SK-N-SH (cell line): ENCODE measurements around the gene GPR137. TPM values are rescaled to one million over a fixed set of nuclear protein-coding genes. Genes with fewer than 3 reads are reported as not detected.

Source experiments
- CTCF ChIA-PET: fragments of 300-600, 350-600 bp; formaldehyde crosslinking; extraction: SDS; loops from one replicate; lab custom pipeline; 2021; lab: Yijun Ruan, JAX
- POLR2A ChIA-PET: fragments of 350-600 bp; sonication (Branson Sonifier 250); formaldehyde crosslinking; extraction: SDS; loops from one replicate; lab custom pipeline; 2020; ENCODE audit warnings: antibody characterized with exemption, inconsistent platforms; lab: Yijun Ruan, JAX
- DNase-seq: peaks from one replicate; pipeline ENCODE4 v3.0.0; 2012
- H2AFZ ChIP-seq: fragments of 200-600 bp; sonication (generic); 2 replicates; pipeline ENCODE4 v1.8.1; 2016; ENCODE audit warnings: antibody characterized with exemption, mild to moderate bottlenecking, low read depth
- H3F3A ChIP-seq: fragments of 200-600 bp; sonication (generic); replicated peaks from 2 replicates; pipeline ENCODE3; 2016; ENCODE audit warnings: antibody characterized with exemption, mild to moderate bottlenecking; ENCODE audit not compliant: insufficient read depth
- H3K27ac ChIP-seq, 2 experiments: fragments of 200-500 bp in 1 of 2; fragments of 200-600 bp in 1 of 2; sonication (Bioruptor generic) in 1 of 2; sonication (generic), shearing (Covaris generic) in 1 of 2; 2 replicates each; pipeline versions ENCODE4 v1.5.1 to v1.6.1; 2014 to 2016; ENCODE audit warnings: low read depth in 2 of 2, inconsistent platforms in 1 of 2, low read length in 1 of 2, mild to moderate bottlenecking in 1 of 2, mixed read lengths in 1 of 2
- H3K27me3 ChIP-seq: fragments of 200-600 bp; sonication (generic), shearing (Covaris generic); 2 replicates; pipeline ENCODE4 v1.6.1; 2016; ENCODE audit warnings: mixed run types; ENCODE audit not compliant: insufficient read depth
- H3K36me3 ChIP-seq, 2 experiments: fragments of 200-500 bp in 1 of 2; fragments of 200-600 bp in 1 of 2; sonication (Bioruptor generic) in 1 of 2; sonication (generic) in 1 of 2; replicated peaks in 1 of 2; 2 replicates each; pipeline versions ENCODE3 to v1.5.1; 2014 to 2016; ENCODE audit warnings: low read length in 1 of 2, mild to moderate bottlenecking in 1 of 2; ENCODE audit not compliant: insufficient read depth in 2 of 2, control insufficient read depth in 1 of 2
- H3K4me1 ChIP-seq, 2 experiments: fragments of 200-500 bp in 1 of 2; fragments of 200-600 bp in 1 of 2; sonication (Bioruptor generic) in 1 of 2; sonication (generic), shearing (Covaris generic) in 1 of 2; 2 replicates each; pipeline versions ENCODE4 v1.5.1 to v1.6.1; 2014 to 2016; ENCODE audit warnings: low read depth in 1 of 2, low read length in 1 of 2, mixed run types in 1 of 2; ENCODE audit not compliant: insufficient read depth in 2 of 2, control insufficient read depth in 1 of 2
- H3K4me2 ChIP-seq: fragments of 200-600 bp; sonication (generic), shearing (Covaris generic); 2 replicates; pipeline ENCODE4 v1.6.1; 2017; ENCODE audit warnings: mixed run types
- H3K4me3 ChIP-seq, 2 experiments: fragments of 200-500 bp in 1 of 2; fragments of 200-600 bp in 1 of 2; sonication (Bioruptor generic) in 1 of 2; sonication (generic), shearing (Covaris generic) in 1 of 2; 2 replicates each; pipeline versions ENCODE4 v1.5.1 to v1.8.1; 2014 to 2016; ENCODE audit warnings: low read depth in 2 of 2, inconsistent platforms in 1 of 2, low read length in 1 of 2, mild to moderate bottlenecking in 1 of 2, mixed read lengths in 1 of 2, moderate library complexity in 1 of 2
- H3K79me2 ChIP-seq: fragments of 200-600 bp; sonication (generic); 2 replicates; pipeline ENCODE4 v1.8.1; 2017; ENCODE audit warnings: mild to moderate bottlenecking; ENCODE audit not compliant: insufficient read depth
- H3K9ac ChIP-seq: fragments of 200-600 bp; sonication (generic); 2 replicates; pipeline ENCODE4 v1.6.1; 2017; ENCODE audit warnings: mixed run types
- H3K9me2 ChIP-seq: fragments of 200-600 bp; sonication (generic); 2 replicates; pipeline ENCODE4 v1.6.1; 2017; ENCODE audit warnings: mixed run types
- H3K9me3 ChIP-seq: fragments of 200-600 bp; sonication (generic); 2 replicates; pipeline ENCODE4 v1.6.1; 2017; ENCODE audit warnings: mixed run types, mild to moderate bottlenecking, moderate library complexity
- H4K20me1 ChIP-seq: fragments of 200-600 bp; sonication (generic); 2 replicates; pipeline ENCODE4 v1.6.1; 2017; ENCODE audit warnings: mild to moderate bottlenecking, mixed run types; ENCODE audit not compliant: insufficient read depth
- CHD2 ChIP-seq: fragments of 150-350 bp; IDR thresholded peaks from 2 replicates; pipeline ENCODE4 v1.6.1; 2018; ENCODE audit warnings: low read length; ENCODE audit not compliant: partially characterized antibody
- ELF1 ChIP-seq: IDR thresholded peaks from 2 replicates; pipeline ENCODE4 v1.4.0; 2012
- EP300 ChIP-seq, 2 experiments: IDR thresholded peaks; 2 replicates each; pipeline versions ENCODE4 v1.4.0 to v1.6.1; 2012; ENCODE audit warnings: borderline replicate concordance in 1 of 2, low read depth in 1 of 2, low read length in 1 of 2
- EZH2phosphoT487 ChIP-seq: fragments of 200-600 bp; sonication (generic); IDR thresholded peaks from 2 replicates; pipeline ENCODE4 v1.6.1; 2017; ENCODE audit warnings: low read depth, mixed run types, mild to moderate bottlenecking, antibody characterized with exemption, moderate library complexity, borderline replicate concordance
- FOSL2 ChIP-seq: IDR thresholded peaks from 2 replicates; pipeline ENCODE4 v1.4.0; 2012; ENCODE audit warnings: low read depth, mild to moderate bottlenecking, moderate library complexity, borderline replicate concordance
- FOXJ3 ChIP-seq: sonication (generic); formaldehyde crosslinking; IDR thresholded peaks from 2 replicates; pipeline ENCODE4 v1.5.1; 2020; ENCODE audit warnings: mild to moderate bottlenecking, missing genetic modification reagents
- FOXM1 ChIP-seq: IDR thresholded peaks from 2 replicates; pipeline ENCODE4 v1.4.0; 2012; ENCODE audit warnings: low read depth, mild to moderate bottlenecking
- GABPA ChIP-seq: IDR thresholded peaks from 2 replicates; pipeline ENCODE4 v1.4.0; 2012; ENCODE audit warnings: low read depth, mild to moderate bottlenecking
- IRF3 ChIP-seq: fragments of 150-350 bp; IDR thresholded peaks from 2 replicates; pipeline ENCODE4 v1.6.1; 2016; ENCODE audit warnings: mild to moderate bottlenecking, low read depth, low read length
- MXI1 ChIP-seq: IDR thresholded peaks from 2 replicates; pipeline ENCODE4 v1.6.1; 2012; ENCODE audit warnings: mild to moderate bottlenecking, low read depth, low read length, improper control_type of control experiment
- NFIC ChIP-seq: IDR thresholded peaks from 2 replicates; pipeline ENCODE4 v1.4.0; 2012; ENCODE audit warnings: borderline replicate concordance
- POLR2AphosphoS5 ChIP-seq: IDR thresholded peaks from 2 replicates; pipeline ENCODE4 v1.6.1; 2012; ENCODE audit warnings: low read depth, low read length
- RAD21 ChIP-seq: IDR thresholded peaks from 2 replicates; pipeline ENCODE4 v1.6.1; 2012; ENCODE audit warnings: mild to moderate bottlenecking, low read length
- TAF1 ChIP-seq: IDR thresholded peaks from 2 replicates; pipeline ENCODE4 v1.6.1; 2012; ENCODE audit warnings: low read depth, mild to moderate bottlenecking, low read length, moderate library complexity, borderline replicate concordance
- TCF12 ChIP-seq: IDR thresholded peaks from 2 replicates; pipeline ENCODE4 v1.4.0; 2012
- TEAD4 ChIP-seq: IDR thresholded peaks from 2 replicates; pipeline ENCODE4 v1.4.0; 2012; ENCODE audit warnings: mild to moderate bottlenecking, borderline replicate concordance; ENCODE audit not compliant: insufficient read depth
- USF1 ChIP-seq: IDR thresholded peaks from 2 replicates; pipeline ENCODE4 v1.4.0; 2012; ENCODE audit warnings: low read depth, borderline replicate concordance
- USF2 ChIP-seq: fragments of 150-350 bp; IDR thresholded peaks from 2 replicates; pipeline ENCODE4 v1.6.1; 2017; ENCODE audit warnings: antibody characterized with exemption, low read length, low read depth, borderline replicate concordance
- ZBTB33 ChIP-seq: IDR thresholded peaks from 2 replicates; pipeline ENCODE4 v1.4.0; 2012; ENCODE audit warnings: low read depth, borderline replicate concordance
- WGBS: methylation state at CpG from one replicate; pipeline ENCODE4 v1.1.6; 2017; ENCODE audit warnings: low lambda C conversion rate; 5-methylcytosine and 5-hydroxymethylcytosine counted together
- polyA plus RNA-seq, 3 experiments: library from polyadenylated mRNA; depleted of rRNA; stranded (reverse); fragments of >200 nt; gene quantifications; 2 replicates each; pipeline ENCODE4 v1.2.3, GENCODE V29; 2012

GPR137 gene
- polyA plus RNA-seq, 1 of the 3 experiments (the other 2 are of a cell fraction): 29.9 TPM

- no peak overlapping the region for H3K4me2 ChIP-seq
- H3K36me3 ChIP-seq: peaks cover 15 to 28% of the 10 kb centered on the region in 2 experiments
- H3K4me1 ChIP-seq: peaks cover 12 to 55% of the 10 kb centered on the region in 2 experiments; a peak in 3 of 4 replicates
- no peaks in the 10 kb centered on the region; the same call in 1 of the 2 replicates for H3K79me2 ChIP-seq
- H3K9ac ChIP-seq: no peak overlapping the region
- ChIA-PET CTCF (interaction anchor here (3.4 to 6.9 kb wide), 2 partner anchors 16 to 20 kb away, joined by 20 to 89 read pairs; partner anchors contain the start of genes PLCB3 and PPP1R14B), POLR2A (interaction anchor here (1.2 to 6.5 kb wide), 2 partner anchors 20 to 27 kb away, joined by 3 to 112 read pairs; partner anchors contain the start of genes FKBP2, PLCB3 and PPP1R14B)
- peaks cover 25% of the 10 kb centered on the region for H3F3A ChIP-seq
- H3K9me2 ChIP-seq: no peaks in the 10 kb centered on the region
- TF ChIP-seq ZBTB33 (no peak), EP300 (IDR thresholded peaks at IDR 0.05; ENCODE audit: borderline replicate concordance in 1 of 2, low read depth in 1 of 2, low read length in 1 of 2) (no peak), RAD21 (no peak), FOXM1 (no peak), POLR2AphosphoS5 (no peak), TCF12 (no peak), IRF3 (no peak), GABPA (no peak), FOSL2 (no peak), EZH2phosphoT487 (no peak), USF2 (no peak), TAF1 (no peak), MXI1 (no peak), NFIC (no peak), CHD2 (no peak), TEAD4 (no peak), USF1 (no peak), FOXJ3 (CRISPR knock-in tag) (no peak), ELF1 (no peak)
- no peak overlapping the region for H3K27ac ChIP-seq
- no peak for DNase-seq
- H4K20me1 ChIP-seq: no peaks in the 10 kb centered on the region
- no peaks in the 10 kb centered on the region for H3K27me3 ChIP-seq
- H3K9me3 ChIP-seq: no peaks in the 10 kb centered on the region
- no peak overlapping the region for H2AFZ ChIP-seq
- 87% methylated on average over 10 of the region's 15 CpGs for WGBS
- H3K4me3 ChIP-seq: no peak overlapping the region
Measured at GRCh38 chr11:64266339-64266738, 19.3 kb upstream of the GPR137 start.
